Measurements from ENCODE around the gene POU2F2. TPM values are rescaled to one million over a fixed set of nuclear protein-coding genes. Genes with fewer than 3 reads are reported as not detected.

The POU2F2 gene
- total and polyA plus RNA-seq, 10 of the 15 experiments (the other 5 are each of a cell fraction or from before 2014, with no cell fraction given), result 4.4 to 62.4 (median 37.9) TPM

DNA sequence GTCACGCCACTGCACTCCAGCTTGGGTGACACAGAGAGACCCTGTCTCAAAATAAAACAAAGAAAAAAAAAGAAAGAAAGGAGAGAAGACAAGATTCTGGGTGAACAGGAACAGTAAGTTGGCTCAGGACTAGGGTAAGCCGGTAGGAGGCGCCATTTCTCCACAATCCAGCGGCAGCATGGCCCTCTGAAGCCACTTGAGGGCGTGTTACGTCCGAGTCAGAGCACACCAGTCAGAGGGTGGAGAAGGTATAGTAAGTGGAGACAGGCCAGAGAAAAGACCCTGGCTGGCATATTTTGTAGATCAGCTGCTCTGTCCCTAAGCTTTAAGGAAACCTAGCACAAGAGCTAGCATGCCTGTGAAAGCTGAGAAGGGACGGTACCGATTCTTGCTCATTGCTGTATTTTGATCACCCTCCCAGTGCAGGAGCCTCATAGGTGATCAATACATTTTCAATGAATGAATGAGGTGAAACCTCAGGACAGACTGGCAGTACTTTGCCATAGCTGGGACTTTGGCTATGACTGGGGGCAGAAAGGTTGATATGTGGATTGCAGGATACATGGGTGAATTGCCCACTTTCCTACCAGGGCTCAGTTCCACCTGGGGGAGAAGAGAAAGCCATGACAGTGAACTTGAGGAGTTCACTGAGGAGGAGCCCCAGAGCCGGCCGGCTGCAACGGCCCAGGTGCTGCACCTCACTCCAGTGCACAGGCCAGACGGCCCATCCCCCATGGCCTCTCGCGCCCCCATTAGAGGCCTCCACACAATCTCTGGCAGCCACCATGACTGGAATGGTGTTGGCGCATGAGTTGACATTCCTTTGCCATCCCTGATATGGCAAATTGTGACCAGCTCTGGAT, 23.5 kb downstream of the POU2F2 start (continued):
- TF ChIP-seq RELA (IDR thresholded peaks at IDR 0.05; ENCODE audit: borderline replicate concordance, partially characterized antibody), result peak; percentile 39
- TF ChIP-seq TCF3 (IDR thresholded peaks at IDR 0.05; ENCODE audit: borderline replicate concordance, insufficient read depth, low read depth, low read length), result no peak
- peak; percentile 65 for TF ChIP-seq SKIL (IDR thresholded peaks at IDR 0.05; ENCODE audit: low read depth, poor library complexity, severe bottlenecking)
- 0 out of 2 replicates have a peak, but pooled peaks have one; percentile 9 for TF ChIP-seq ZSCAN29 (IDR thresholded peaks at IDR 0.05)
- peak; percentile 10 to 64; a peak in 1 of 4 replicates for TF ChIP-seq BHLHE40 (IDR thresholded peaks at IDR 0.05; ENCODE audit: borderline replicate concordance in 1 of 2, low read depth in 2 of 2, low read length in 1 of 2)
- no peak for TF ChIP-seq FOS (IDR thresholded peaks at IDR 0.05; ENCODE audit: borderline replicate concordance, extremely low read depth, insufficient read length)
- TF ChIP-seq SIN3A (IDR thresholded peaks at IDR 0.05; ENCODE audit: low read depth, low read length), result peak; percentile 61; the same call in 1 of the 2 replicates
- no peak for TF ChIP-seq TCF7 (IDR thresholded peaks at IDR 0.05; ENCODE audit: borderline replicate concordance)
- peak; percentile 96; the same call in 1 of the 2 replicates for TF ChIP-seq WRNIP1 (IDR thresholded peaks at IDR 0.05; ENCODE audit: borderline replicate concordance, low read depth, low read length)
- TF ChIP-seq FOXM1 (IDR thresholded peaks at IDR 0.05; ENCODE audit: low read depth, low read length), result peak; percentile 69; the same call in 1 of the 2 replicates
- TF ChIP-seq POLR2AphosphoS2 (IDR thresholded peaks at IDR 0.05; ENCODE audit: low read depth, low read length), result peak; percentile 30; the same call in 1 of the 2 replicates
- TF ChIP-seq PAX5 (IDR thresholded peaks at IDR 0.05; ENCODE audit: borderline replicate concordance, low read depth, low read length), result peak; percentile 43; the same call in 1 of the 2 replicates
- TF ChIP-seq, protein P1, sequence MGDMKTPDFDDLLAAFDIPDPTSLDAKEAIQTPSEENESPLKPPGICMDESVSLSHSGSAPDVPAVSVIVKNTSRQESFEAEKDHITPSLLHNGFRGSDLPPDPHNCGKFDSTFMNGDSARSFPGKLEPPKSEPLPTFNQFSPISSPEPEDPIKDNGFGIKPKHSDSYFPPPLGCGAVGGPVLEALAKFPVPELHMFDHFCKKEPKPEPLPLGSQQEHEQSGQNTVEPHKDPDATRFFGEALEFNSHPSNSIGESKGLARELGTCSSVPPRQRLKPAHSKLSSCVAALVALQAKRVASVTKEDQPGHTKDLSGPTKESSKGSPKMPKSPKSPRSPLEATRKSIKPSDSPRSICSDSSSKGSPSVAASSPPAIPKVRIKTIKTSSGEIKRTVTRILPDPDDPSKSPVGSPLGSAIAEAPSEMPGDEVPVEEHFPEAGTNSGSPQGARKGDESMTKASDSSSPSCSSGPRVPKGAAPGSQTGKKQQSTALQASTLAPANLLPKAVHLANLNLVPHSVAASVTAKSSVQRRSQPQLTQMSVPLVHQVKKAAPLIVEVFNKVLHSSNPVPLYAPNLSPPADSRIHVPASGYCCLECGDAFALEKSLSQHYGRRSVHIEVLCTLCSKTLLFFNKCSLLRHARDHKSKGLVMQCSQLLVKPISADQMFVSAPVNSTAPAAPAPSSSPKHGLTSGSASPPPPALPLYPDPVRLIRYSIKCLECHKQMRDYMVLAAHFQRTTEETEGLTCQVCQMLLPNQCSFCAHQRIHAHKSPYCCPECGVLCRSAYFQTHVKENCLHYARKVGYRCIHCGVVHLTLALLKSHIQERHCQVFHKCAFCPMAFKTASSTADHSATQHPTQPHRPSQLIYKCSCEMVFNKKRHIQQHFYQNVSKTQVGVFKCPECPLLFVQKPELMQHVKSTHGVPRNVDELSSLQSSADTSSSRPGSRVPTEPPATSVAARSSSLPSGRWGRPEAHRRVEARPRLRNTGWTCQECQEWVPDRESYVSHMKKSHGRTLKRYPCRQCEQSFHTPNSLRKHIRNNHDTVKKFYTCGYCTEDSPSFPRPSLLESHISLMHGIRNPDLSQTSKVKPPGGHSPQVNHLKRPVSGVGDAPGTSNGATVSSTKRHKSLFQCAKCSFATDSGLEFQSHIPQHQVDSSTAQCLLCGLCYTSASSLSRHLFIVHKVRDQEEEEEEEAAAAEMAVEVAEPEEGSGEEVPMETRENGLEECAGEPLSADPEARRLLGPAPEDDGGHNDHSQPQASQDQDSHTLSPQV (IDR thresholded peaks at IDR 0.05), result peak; percentile 93
- TF ChIP-seq STAT1 (conservative IDR thresholded peaks at IDR 0.05), result peak; percentile 91; the same call in 1 of the 2 replicates
- peak; percentile 86 for TF ChIP-seq HDGF (IDR thresholded peaks at IDR 0.05)
- TF ChIP-seq FOXK2 (IDR thresholded peaks at IDR 0.05), result no peak
- TF ChIP-seq YY1 (IDR thresholded peaks at IDR 0.05; ENCODE audit: low read depth, low read length), result peak; percentile 89
- peak; percentile 86 for TF ChIP-seq POU2F2 (IDR thresholded peaks at IDR 0.05; ENCODE audit: borderline replicate concordance, low read depth, low read length)
- TF ChIP-seq HCFC1 (IDR thresholded peaks at IDR 0.05; ENCODE audit: low read length), result peak; percentile 37; the same call in 1 of the 2 replicates
- peak; percentile 43 for TF ChIP-seq E2F8 (IDR thresholded peaks at IDR 0.05; ENCODE audit: low read depth, partially characterized antibody)
- peak; percentile 97 for TF ChIP-seq SMARCA5 (IDR thresholded peaks at IDR 0.05)

All from GM12878 (cell line).